A549 (cell line): ENCODE results near the gene SHTN1. TPM values are rescaled to one million over a fixed set of nuclear protein-coding genes. Genes with fewer than 3 reads are reported as not detected.

ENCODE experiments used
- ATAC-seq, 2 experiments: fragments of 200-7000 bp in 1 of 2; fragments of >200 bp in 1 of 2; cut with Nextera tagmentation in 1 of 2; cut with Tn5 transposase in 1 of 2; 3 replicates each; pipeline versions ENCODE4 v1.8.0 to v1.9.1; 2018 to 2020; ENCODE audit warnings: mild to moderate bottlenecking in 1 of 2, moderate library complexity in 1 of 2
- CTCF ChIA-PET: fragments of 300-600 bp; sonication (Branson Sonifier 250); formaldehyde crosslinking; extraction: SDS; loops from one replicate; lab custom pipeline; 2021; ENCODE audit warnings: antibody characterized with exemption, inconsistent platforms; lab: Yijun Ruan, JAX
- POLR2A ChIA-PET: fragments of 350-600 bp; formaldehyde crosslinking; extraction: SDS; loops from one replicate; lab custom pipeline; 2021; ENCODE audit warnings: antibody characterized with exemption, inconsistent platforms; lab: Yijun Ruan, JAX
- DNase-seq, 2 experiments: peaks; one replicate each; pipeline versions ENCODE4 v3.0.0 to v3.0.0-alpha.2; 2011 to 2016; ENCODE audit warnings: low read depth in 1 of 2, low spot score in 1 of 2
- FAIRE-seq: peaks from 2 replicates; lab custom pipeline; 2011; peaks lifted over from hg19 to GRCh38; lab: Jason Lieb, UNC
- H3K27ac ChIP-seq, 2 experiments: fragments of >200 bp; sonication (Bioruptor Twin); formaldehyde crosslinking; 3 replicates each; pipeline ENCODE4 v1.5.1; 2016 to 2017
- H3K4me1 ChIP-seq: fragments of >200 bp; sonication (Bioruptor Twin); formaldehyde crosslinking; 3 replicates; pipeline ENCODE4 v1.6.1; 2016
- H3K4me2 ChIP-seq: fragments of >200 bp; sonication (Bioruptor Twin); formaldehyde crosslinking; 3 replicates; pipeline ENCODE4 v1.6.1; 2016
- H3K4me3 ChIP-seq: fragments of >200 bp; sonication (Bioruptor Twin); formaldehyde crosslinking; 3 replicates; pipeline ENCODE4 v1.5.1; 2016
- H3K9me3 ChIP-seq: fragments of >200 bp; sonication (Bioruptor Twin); formaldehyde crosslinking; 3 replicates; pipeline ENCODE4 v1.6.1; 2016
- CBX2 ChIP-seq: fragments of 200-600 bp; sonication (generic); IDR thresholded peaks from 2 replicates; pipeline ENCODE4 v1.6.1; 2016; ENCODE audit warnings: low read depth, mild to moderate bottlenecking, borderline replicate concordance
- CBX8 ChIP-seq: fragments of 200-600 bp; sonication (generic); IDR thresholded peaks from 2 replicates; pipeline ENCODE4 v1.6.1; 2016
- EHF ChIP-seq: fragments of 250-450 bp; sonication (Bioruptor Pico); IDR thresholded peaks from 2 replicates; pipeline ENCODE4 v1.5.0; 2020; ENCODE audit warnings: mild to moderate bottlenecking
- EP300 ChIP-seq, 2 experiments: fragments of >200 bp; sonication (Bioruptor Twin); formaldehyde crosslinking; IDR thresholded peaks; 2 replicates in 1 of 2; 3 replicates in 1 of 2; pipeline ENCODE4 v1.6.1; 2016 to 2017
- FOSL2 ChIP-seq, 2 experiments: fragments of 450-650 bp in 1 of 2; fragments of >200 bp in 1 of 2; sonication (Bioruptor Twin) in 1 of 2; formaldehyde crosslinking; IDR thresholded peaks; 2 replicates each; pipeline versions ENCODE4 v1.5.0 to v1.6.1; 2016 to 2020; ENCODE audit warnings: mild to moderate bottlenecking in 1 of 2, moderate library complexity in 1 of 2
- FOXS1 ChIP-seq: fragments of 250-450 bp; sonication (Bioruptor Pico); IDR thresholded peaks from 2 replicates; pipeline ENCODE4 v1.5.0; 2020; ENCODE audit warnings: mild to moderate bottlenecking, moderate library complexity
- GATA3 ChIP-seq: IDR thresholded peaks from 2 replicates; pipeline ENCODE4 v1.6.1; 2012; ENCODE audit warnings: borderline replicate concordance
- HDAC2 ChIP-seq: fragments of 200-600 bp; sonication (generic); IDR thresholded peaks from 2 replicates; pipeline ENCODE4 v1.6.1; 2016
- HES2 ChIP-seq: fragments of >200 bp; sonication (Bioruptor Twin); formaldehyde crosslinking; IDR thresholded peaks from 2 replicates; pipeline ENCODE4 v1.6.1; 2016
- HEYL ChIP-seq: fragments of 250-450 bp; sonication (Bioruptor Pico); IDR thresholded peaks from 2 replicates; pipeline ENCODE4 v1.8.0; 2021; ENCODE audit warnings: mild to moderate bottlenecking, moderate library complexity
- HMGXB4 ChIP-seq: fragments of 250-450 bp; sonication (Bioruptor Pico); IDR thresholded peaks from 2 replicates; pipeline ENCODE4 v1.5.0; 2021; ENCODE audit warnings: mild to moderate bottlenecking, moderate library complexity, borderline replicate concordance
- HOXA7 ChIP-seq: fragments of 250-450 bp; sonication (Bioruptor Pico); IDR thresholded peaks from 2 replicates; pipeline ENCODE4 v1.5.0; 2020; ENCODE audit warnings: mild to moderate bottlenecking, moderate library complexity
- HOXB13 ChIP-seq: fragments of 250-450 bp; sonication (Bioruptor Pico); IDR thresholded peaks from 2 replicates; pipeline ENCODE4 v1.5.0; 2020; ENCODE audit warnings: low read depth, mild to moderate bottlenecking, moderate library complexity
- HOXB5 ChIP-seq: fragments of 250-450 bp; sonication (Bioruptor Pico); IDR thresholded peaks from 2 replicates; pipeline ENCODE4 v1.5.0; 2020; ENCODE audit warnings: mild to moderate bottlenecking, moderate library complexity
- JUNB ChIP-seq: fragments of >200 bp; sonication (Bioruptor Twin); formaldehyde crosslinking; IDR thresholded peaks from 2 replicates; pipeline ENCODE4 v1.6.1; 2016
- KDM1A ChIP-seq: fragments of 200-600 bp; sonication (generic); IDR thresholded peaks from 2 replicates; pipeline ENCODE4 v1.6.1; 2016; ENCODE audit warnings: low read depth, mild to moderate bottlenecking
- MAZ ChIP-seq: fragments of 150-350 bp; IDR thresholded peaks from 2 replicates; pipeline ENCODE4 v1.6.1; 2014; ENCODE audit warnings: antibody characterized with exemption, low read depth, low read length, borderline replicate concordance
- NFE2L2 ChIP-seq: fragments of 150-350 bp; conservative IDR thresholded peaks from 2 replicates; pipeline ENCODE4 v1.6.1; 2014; ENCODE audit warnings: low read length
- NR3C1 ChIP-seq: fragments of >200 bp; sonication (Bioruptor Twin); formaldehyde crosslinking; IDR thresholded peaks from 3 replicates; pipeline ENCODE4 v1.6.1; 2017
- PHF8 ChIP-seq: fragments of 200-600 bp; sonication (generic); IDR thresholded peaks from 2 replicates; pipeline ENCODE4 v1.6.1; 2016; ENCODE audit warnings: low read depth, mild to moderate bottlenecking, antibody characterized with exemption, moderate library complexity, borderline replicate concordance
- POLR2A ChIP-seq: IDR thresholded peaks from 2 replicates; pipeline ENCODE4 v1.6.1; 2012; ENCODE audit warnings: mild to moderate bottlenecking, low read length
- RNF2 ChIP-seq: fragments of 200-600 bp; sonication (generic); IDR thresholded peaks from 2 replicates; pipeline ENCODE4 v1.6.1; 2016; ENCODE audit warnings: low read depth, mild to moderate bottlenecking, antibody characterized with exemption, moderate library complexity, borderline replicate concordance
- SMC3 ChIP-seq: fragments of >200 bp; sonication (Bioruptor Twin); formaldehyde crosslinking; IDR thresholded peaks from 3 replicates; pipeline ENCODE4 v1.6.1; 2018; ENCODE audit warnings: inconsistent platforms
- ZFP36 ChIP-seq: fragments of 450-650 bp; IDR thresholded peaks from 2 replicates; pipeline ENCODE4 v1.6.1; 2014; ENCODE audit warnings: borderline replicate concordance; ENCODE audit not compliant: partially characterized antibody
- ZNF302 ChIP-seq: fragments of 250-450 bp; sonication (Bioruptor Pico); IDR thresholded peaks from 2 replicates; pipeline ENCODE4 v1.9.0; 2021; ENCODE audit warnings: inconsistent platforms, mild to moderate bottlenecking, moderate library complexity
- WGBS: methylation state at CpG from one replicate; pipeline ENCODE4 v1.1.6; 2017; ENCODE audit errors: missing lambda C conversion rate; 5-methylcytosine and 5-hydroxymethylcytosine counted together
- polyA plus RNA-seq, 4 experiments: library from polyadenylated mRNA; depleted of rRNA in 3 of 4; stranded (reverse); fragments of >200 nt; fragmentation: RNase III in 1 of 4; extraction: RNeasy Plus Mini Kit Qiagen cat#74134 plus additional on column Dnase treatment in 1 of 4; gene quantifications; 2 replicates in 3 of 4; 3 replicates in 1 of 4; pipeline ENCODE4 v1.2.3, GENCODE V29; 2011 to 2017
- TF ChIP-seq, protein P1 (sequence below): fragments of 250-450 bp; sonication (Bioruptor Pico); IDR thresholded peaks from 2 replicates; pipeline ENCODE4 v1.5.0; 2020; ENCODE audit warnings: low read depth, mild to moderate bottlenecking, moderate library complexity
- TF ChIP-seq, protein P2 (sequence below): IDR thresholded peaks from 2 replicates; pipeline ENCODE4 v1.6.1; 2012

SHTN1 gene
- polyA plus RNA-seq, 2 of the 4 experiments (the other 2 are of a cell fraction): 21.7 to 63.1 TPM

DNA sequence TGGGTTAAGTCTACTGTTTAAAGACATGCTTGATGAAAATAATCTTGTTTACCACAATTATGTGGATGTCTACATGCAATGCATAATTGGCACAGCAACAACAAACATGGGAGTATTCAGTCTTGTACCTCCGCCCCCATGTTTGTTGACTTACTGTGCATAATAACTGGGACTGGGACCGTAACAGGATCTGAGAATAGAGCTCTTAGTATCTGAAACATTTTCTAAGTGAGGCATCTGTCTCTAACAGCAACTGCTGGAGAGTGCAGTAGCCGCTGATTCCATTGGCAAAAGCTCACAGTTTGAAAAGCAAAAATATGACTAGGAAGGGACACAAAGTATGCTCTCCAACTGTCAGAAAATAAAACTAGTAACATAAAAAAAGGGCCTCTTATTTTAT lies 94.1 kb downstream of the SHTN1 start (continued):
- TF ChIP-seq HMGXB4 (CRISPR knock-in tag) (no peak), HOXA7 (CRISPR knock-in tag) (no peak), JUNB (no peak), EP300 (IDR thresholded peaks at IDR 0.05) (no peak)

- 74% methylated on average over 1 of the region's 1 CpG for WGBS
- ChIA-PET CTCF (interaction anchor here (1.7 kb wide), 1 partner anchor 121 kb away, joined by 3 read pairs; no protein-coding TSS in a partner anchor), POLR2A (no interaction called here)
- ATAC-seq (no peak), FAIRE-seq (no peak), DNase-seq (no peak)
- Histone ChIP-seq H3K27ac (no peak overlapping the region), H3K4me2 (no peak overlapping the region), H3K4me1 (no peaks in the 10 kb centered on the region), H3K9me3 (no peaks in the 10 kb centered on the region), H3K4me3 (no peak overlapping the region)
- TF ChIP-seq NFE2L2 (no peak), HOXB13 (CRISPR knock-in tag) (no peak), CBX8 (no peak), EHF (CRISPR knock-in tag) (no peak), KDM1A (no peak), MAZ (no peak), FOSL2 (IDR thresholded peaks at IDR 0.05) (no peak), FOSL2 (CRISPR knock-in tag; IDR thresholded peaks at IDR 0.05) (no peak), HEYL (CRISPR knock-in tag) (no peak), HOXB5 (CRISPR knock-in tag) (no peak), POLR2A (no peak), NR3C1 (no peak), SMC3 (no peak), FOXS1 (CRISPR knock-in tag) (no peak), CBX2 (no peak), RNF2 (no peak), HDAC2 (no peak)
- TF ChIP-seq, protein P1, sequence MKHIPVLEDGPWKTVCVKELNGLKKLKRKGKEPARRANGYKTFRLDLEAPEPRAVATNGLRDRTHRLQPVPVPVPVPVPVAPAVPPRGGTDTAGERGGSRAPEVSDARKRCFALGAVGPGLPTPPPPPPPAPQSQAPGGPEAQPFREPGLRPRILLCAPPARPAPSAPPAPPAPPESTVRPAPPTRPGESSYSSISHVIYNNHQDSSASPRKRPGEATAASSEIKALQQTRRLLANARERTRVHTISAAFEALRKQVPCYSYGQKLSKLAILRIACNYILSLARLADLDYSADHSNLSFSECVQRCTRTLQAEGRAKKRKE (CRISPR knock-in tag): no peak
- TF ChIP-seq, protein P2, sequence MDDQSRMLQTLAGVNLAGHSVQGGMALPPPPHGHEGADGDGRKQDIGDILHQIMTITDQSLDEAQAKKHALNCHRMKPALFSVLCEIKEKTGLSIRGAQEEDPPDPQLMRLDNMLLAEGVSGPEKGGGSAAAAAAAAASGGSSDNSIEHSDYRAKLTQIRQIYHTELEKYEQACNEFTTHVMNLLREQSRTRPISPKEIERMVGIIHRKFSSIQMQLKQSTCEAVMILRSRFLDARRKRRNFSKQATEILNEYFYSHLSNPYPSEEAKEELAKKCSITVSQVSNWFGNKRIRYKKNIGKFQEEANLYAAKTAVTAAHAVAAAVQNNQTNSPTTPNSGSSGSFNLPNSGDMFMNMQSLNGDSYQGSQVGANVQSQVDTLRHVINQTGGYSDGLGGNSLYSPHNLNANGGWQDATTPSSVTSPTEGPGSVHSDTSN: no peak
Measured at GRCh38 chr10:116909307-116909706, 95.7 kb downstream of the SHTN1 start.

DNA sequence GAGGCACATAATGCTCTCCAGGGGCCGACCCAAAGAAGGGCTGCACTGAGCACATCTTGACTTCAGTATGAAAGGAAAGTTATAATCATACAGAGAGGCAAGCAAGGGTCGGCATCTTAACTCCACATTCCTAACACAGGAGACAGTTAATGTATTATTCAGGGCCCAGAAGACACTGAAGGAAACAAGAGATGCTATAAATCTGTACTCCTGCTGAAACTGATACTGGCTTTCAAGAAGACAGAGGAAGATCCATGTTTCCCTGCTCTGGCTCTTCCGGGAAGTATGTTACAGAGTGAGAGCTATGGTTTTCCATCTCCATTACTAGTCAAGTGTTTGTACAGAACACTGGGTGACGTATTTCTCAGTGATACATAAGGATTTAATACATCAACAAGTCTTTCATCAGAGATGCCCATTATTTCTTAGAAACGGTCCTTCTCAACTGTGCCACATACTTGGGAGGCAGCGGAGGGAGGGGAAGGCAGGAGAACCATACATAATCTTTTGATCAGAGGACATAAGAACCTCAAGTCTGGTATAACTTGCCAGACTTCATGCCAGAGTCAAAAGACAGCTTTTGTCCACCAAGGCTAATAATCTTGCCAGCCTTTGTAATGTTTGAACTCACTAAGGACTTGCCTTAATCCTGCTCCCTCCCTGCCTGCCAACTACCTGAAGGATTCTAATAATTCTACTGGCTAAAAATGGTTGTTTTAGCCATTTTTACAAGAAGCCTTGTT lies 97.6 kb downstream of the SHTN1 start:
- 88% methylated on average over 6 of the region's 6 CpGs for WGBS
- DNase-seq (no peak), ATAC-seq (no peak), FAIRE-seq (no peak)
- H3K4me3 ChIP-seq: no peak overlapping the region
- ChIA-PET CTCF (interaction anchor here (0.8 to 1.5 kb wide), 4 partner anchors 8 to 268 kb away, joined by 3 to 5 read pairs (median 3); no protein-coding TSS in a partner anchor), POLR2A (no interaction called here)
- no peaks in the 10 kb centered on the region for H3K9me3 ChIP-seq
- H3K4me1 ChIP-seq: no peaks in the 10 kb centered on the region
- no peak overlapping the region for H3K4me2 ChIP-seq
- no peak overlapping the region for H3K27ac ChIP-seq
- TF ChIP-seq PHF8 (no peak), HES2 (no peak), ZFP36 (no peak), CBX2 (no peak), JUNB (no peak), GATA3 (no peak), HOXB13 (CRISPR knock-in tag) (no peak), KDM1A (no peak), HEYL (CRISPR knock-in tag) (no peak), ZNF302 (CRISPR knock-in tag) (no peak)
